ENCODE data around the gene TRIM69.

DNA sequence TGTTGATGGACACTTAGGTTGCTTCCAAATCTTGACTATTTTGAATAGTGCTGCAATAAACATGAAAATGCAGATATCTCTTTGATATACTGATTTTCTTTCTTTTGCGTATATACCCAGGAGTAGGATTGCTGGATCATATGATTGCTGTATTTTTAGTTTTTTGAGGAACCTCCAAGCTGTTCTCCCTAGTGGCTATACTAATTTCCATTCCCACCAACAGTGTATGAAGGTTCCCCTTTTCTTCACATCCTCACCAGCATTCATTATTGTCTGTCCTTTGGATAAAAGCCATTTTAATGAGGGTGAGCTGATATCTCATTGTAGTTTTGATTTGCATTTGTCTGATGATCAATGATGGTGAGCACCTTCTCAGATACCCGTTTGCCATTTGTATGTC lies 37.7 kb upstream of the TRIM69 start:
- TF ChIP-seq, protein P1, sequence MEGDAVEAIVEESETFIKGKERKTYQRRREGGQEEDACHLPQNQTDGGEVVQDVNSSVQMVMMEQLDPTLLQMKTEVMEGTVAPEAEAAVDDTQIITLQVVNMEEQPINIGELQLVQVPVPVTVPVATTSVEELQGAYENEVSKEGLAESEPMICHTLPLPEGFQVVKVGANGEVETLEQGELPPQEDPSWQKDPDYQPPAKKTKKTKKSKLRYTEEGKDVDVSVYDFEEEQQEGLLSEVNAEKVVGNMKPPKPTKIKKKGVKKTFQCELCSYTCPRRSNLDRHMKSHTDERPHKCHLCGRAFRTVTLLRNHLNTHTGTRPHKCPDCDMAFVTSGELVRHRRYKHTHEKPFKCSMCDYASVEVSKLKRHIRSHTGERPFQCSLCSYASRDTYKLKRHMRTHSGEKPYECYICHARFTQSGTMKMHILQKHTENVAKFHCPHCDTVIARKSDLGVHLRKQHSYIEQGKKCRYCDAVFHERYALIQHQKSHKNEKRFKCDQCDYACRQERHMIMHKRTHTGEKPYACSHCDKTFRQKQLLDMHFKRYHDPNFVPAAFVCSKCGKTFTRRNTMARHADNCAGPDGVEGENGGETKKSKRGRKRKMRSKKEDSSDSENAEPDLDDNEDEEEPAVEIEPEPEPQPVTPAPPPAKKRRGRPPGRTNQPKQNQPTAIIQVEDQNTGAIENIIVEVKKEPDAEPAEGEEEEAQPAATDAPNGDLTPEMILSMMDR (IDR thresholded peaks at IDR 0.05) = no peak
- no peak for TF ChIP-seq POLR2A (IDR thresholded peaks at IDR 0.05)
- no peak for TF ChIP-seq POLR2AphosphoS5 (IDR thresholded peaks at IDR 0.05)
